Urinary bladder (tissue), 4 donors: Measurements from ENCODE around the gene CIDEC. TPM values are rescaled to one million over a fixed set of nuclear protein-coding genes. Genes with fewer than 3 reads are reported as not detected.
"Not testable (repeated sequence)": the region's sequence is repeated elsewhere in the genome, so short reads cannot be mapped to it uniquely, and the experiment has no call there.

Source experiments
- DNase-seq: peaks from one replicate; pipeline ENCODE4 v3.0.0-alpha.2; 2015; ENCODE audit errors: extremely low spot score
- H3K27ac ChIP-seq: one replicate; pipeline ENCODE4 v1.5.1; 2013; ENCODE audit warnings: low read depth, mild to moderate bottlenecking, moderate library complexity
- H3K36me3 ChIP-seq: one replicate; pipeline ENCODE4 v1.6.1; 2013; ENCODE audit warnings: mild to moderate bottlenecking, moderate library complexity; ENCODE audit not compliant: insufficient read depth
- H3K4me1 ChIP-seq: one replicate; pipeline ENCODE4 v1.6.1; 2013; ENCODE audit warnings: mild to moderate bottlenecking, moderate library complexity; ENCODE audit not compliant: insufficient read depth
- H3K4me3 ChIP-seq: one replicate; pipeline ENCODE4 v1.5.1; 2013; ENCODE audit warnings: low read depth, low read length
- WGBS: extraction: QIAGEN DNeasy Blood & Tissue Kit; methylation state at CpG from one replicate; pipeline ENCODE4 v1.1.7; 2013; 5-methylcytosine and 5-hydroxymethylcytosine counted together
- polyA plus RNA-seq: library from polyadenylated mRNA; stranded (reverse); fragments of 200-250 nt; gene quantifications from one replicate; pipeline ENCODE4 v1.2.3, GENCODE V29; 2013
- total RNA-seq: library from RNA; depleted of rRNA; stranded (reverse); fragments of >200 nt; gene quantifications from one replicate; pipeline ENCODE4 v1.2.3, GENCODE V29; 2014
- donor health status: healthy with polysubstance abuse.
- donor health status: healthy.

Gene CIDEC
- total and polyA plus RNA-seq, 2 donors, result 49.2 TPM; not detected in 1

DNA sequence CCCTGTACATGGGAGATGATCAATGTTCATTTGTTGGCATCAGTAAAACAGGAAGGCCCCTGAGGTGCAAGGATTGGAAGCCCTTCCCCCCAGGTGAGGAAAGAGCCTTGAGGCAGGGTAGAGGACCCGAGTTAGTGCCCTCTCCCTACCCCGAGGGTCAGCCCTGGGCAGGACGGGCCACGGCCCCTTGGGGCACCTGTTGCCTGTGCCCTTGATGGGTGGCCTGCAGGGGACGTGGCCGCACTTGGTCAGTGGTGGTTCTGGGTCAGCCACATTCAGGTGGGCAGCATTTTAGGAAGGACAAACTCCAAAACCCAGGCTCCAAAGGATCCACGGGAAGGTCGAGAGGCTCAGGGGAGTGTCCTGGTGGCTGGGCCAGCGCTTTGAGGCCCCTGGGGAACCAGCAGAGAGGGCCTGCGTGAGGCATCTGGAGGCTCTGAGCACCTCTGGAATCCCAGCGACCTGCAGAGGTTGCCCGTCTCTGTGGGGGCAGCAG lies 20.5 kb downstream of the CIDEC start:
- DNase-seq, result no peak
- WGBS, result 88% methylated on average over 12 of the region's 12 CpGs
- no peak overlapping the region for H3K27ac ChIP-seq
- no peaks in the 10 kb centered on the region for H3K4me1 ChIP-seq
- no peak overlapping the region for H3K4me3 ChIP-seq
- H3K36me3 ChIP-seq, result no peaks in the 10 kb centered on the region

DNA sequence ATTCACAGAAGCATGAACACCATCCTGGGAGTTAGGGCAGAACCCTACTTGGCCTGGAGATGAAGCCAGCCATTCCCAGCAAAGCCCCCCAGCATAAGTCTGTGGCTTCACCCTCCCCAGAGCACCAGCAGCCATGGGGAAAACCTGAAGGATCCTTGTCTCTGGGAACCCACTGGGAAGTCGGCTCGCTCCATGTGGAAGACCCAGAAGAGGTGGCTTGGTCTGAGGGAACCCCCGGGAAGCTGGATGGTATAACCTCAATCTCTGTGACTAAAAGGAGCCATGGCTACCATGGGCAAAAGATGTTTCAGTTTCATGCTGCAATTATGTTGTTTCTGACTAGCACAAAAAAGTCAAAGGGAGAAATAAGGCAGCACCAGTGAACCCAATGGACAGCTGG lies 24.5 kb downstream of the CIDEC start:
- WGBS, result 98% methylated on average over 3 of the region's 3 CpGs
- no peak overlapping the region for H3K4me3 ChIP-seq
- H3K4me1 ChIP-seq, result no peaks in the 10 kb centered on the region
- H3K27ac ChIP-seq, result no peak overlapping the region
- no peak for DNase-seq
- H3K36me3 ChIP-seq, result no peaks in the 10 kb centered on the region

DNA sequence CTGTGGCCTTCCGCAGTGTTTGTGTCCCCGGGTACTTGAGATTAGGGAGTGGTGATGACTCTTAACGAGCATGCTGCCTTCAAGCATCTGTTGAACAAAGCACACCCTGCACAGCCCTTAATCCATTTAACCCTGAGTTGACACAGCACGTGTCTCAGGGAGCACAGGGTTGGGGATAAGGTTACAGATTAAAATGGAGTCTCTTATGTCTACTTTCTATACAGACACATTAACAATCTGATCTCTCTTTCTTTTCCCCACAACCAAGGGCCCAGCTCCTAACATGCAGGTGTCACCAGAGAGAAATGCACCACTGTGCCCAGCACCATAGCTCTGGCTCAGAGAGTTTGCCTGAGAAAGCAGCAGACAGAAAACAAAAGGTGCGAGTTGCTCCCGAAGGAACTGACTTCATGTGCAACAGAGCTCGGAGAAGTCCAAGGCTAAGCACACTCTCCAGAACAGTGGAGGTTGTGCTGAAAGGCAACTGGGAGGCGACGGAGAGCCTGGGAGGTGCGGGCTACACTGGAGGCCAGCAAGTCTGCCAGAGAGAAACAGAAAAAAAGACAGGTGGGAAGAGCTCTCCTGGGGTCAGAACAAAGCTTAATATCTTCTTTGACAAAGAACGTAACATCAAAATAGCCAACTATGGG lies 25.6 kb downstream of the CIDEC start:
- not testable (repeated sequence) for H3K4me1 ChIP-seq, H3K4me3 ChIP-seq, H3K27ac ChIP-seq, DNase-seq, H3K36me3 ChIP-seq
- 69% methylated on average over 11 of the region's 11 CpGs for WGBS

DNA sequence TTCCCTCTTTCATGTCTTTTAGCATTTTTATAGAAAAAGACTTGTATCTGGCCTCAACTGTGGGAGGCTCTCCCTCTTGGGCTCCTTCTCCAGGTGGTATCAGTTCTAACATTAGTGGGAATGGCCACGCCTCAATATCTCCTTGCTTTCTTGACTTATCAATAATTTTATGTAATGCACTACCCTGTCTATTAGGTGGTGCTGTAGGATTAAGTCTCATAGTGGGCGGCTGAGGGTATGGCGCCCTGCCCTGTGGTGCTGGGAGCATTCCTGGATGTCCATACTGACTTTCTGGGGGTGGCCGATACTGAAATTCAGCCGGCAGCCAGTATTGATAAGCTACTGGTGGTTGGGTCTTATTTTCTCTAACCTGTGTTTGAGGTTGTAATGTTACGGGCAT lies 27.5 kb downstream of the CIDEC start:
- 92% methylated on average over 6 of the region's 6 CpGs for WGBS
- DNase-seq, result no peak
- no peak overlapping the region for H3K27ac ChIP-seq

DNA sequence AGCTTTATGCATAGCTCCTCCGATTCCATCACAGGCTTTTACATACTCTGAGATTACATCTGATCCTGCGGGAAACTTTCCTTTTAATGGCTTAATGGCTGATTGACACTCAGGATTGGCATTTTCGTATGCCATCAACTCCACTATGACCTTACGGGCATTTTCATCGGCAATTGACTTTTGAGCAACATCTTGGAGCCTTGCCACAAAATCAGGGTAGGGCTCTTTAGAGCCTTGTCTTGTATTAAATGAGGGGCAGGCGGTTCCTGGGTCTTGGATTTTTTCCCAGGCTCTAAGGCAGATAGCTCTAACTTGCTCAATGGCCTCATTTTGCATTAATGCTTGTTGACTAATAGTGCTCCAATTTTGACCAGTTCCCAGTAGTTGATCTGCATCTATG lies 28.1 kb downstream of the CIDEC start:
- H3K4me3 ChIP-seq, DNase-seq, H3K27ac ChIP-seq, H3K4me1 ChIP-seq, H3K36me3 ChIP-seq: not testable (repeated sequence)
- 64% methylated on average over 6 of the region's 6 CpGs for WGBS

More for the DNA sequence above, 27.5 kb downstream of the CIDEC start:
- Histone ChIP-seq H3K4me1 (no peaks in the 10 kb centered on the region), H3K4me3 (no peak overlapping the region), H3K36me3 (no peaks in the 10 kb centered on the region)

DNA sequence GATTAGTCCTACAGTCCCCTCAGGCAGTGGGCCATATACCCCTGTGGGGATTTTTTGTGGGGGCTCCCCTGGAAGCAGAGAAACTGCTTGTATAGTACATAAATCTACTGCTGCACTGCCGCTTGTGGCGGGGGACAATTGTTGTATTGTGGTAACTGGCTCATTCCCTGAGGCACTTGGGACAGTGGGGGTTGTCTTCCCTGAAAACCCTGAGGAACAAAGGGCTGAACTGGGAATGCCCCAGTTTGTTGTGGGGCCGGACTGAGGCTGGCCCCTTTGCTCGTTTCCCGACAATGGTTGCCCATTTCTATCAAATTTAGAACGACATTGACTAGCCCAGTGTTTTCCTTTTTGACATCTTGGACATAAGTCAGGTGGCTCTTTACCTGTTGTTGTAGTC lies 28.7 kb downstream of the CIDEC start:
- H3K4me1 ChIP-seq, H3K27ac ChIP-seq, H3K36me3 ChIP-seq, DNase-seq, H3K4me3 ChIP-seq: not testable (repeated sequence)
- WGBS, result 78% methylated on average over 6 of the region's 6 CpGs

DNA sequence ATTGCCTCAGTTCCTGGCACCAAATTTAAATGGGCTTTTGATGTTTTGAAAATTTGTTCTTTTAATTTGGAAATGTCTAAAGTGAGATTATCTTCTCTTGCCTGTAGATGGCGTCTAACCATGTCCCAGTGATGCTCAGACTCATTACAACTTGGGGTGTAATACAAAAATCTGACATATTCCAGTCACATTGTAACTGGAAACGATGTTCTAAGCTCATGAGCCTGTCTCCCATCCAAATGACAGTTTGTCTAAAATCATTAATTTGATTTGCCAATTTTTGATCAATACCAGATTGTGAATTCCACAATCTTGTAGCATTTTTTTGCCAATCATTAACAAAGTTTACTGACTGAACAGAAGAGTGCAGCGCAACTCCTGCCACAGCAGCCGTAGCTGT lies 31.2 kb downstream of the CIDEC start:
- not testable (repeated sequence) for H3K27ac ChIP-seq, H3K4me3 ChIP-seq, H3K4me1 ChIP-seq, H3K36me3 ChIP-seq, DNase-seq
- WGBS, result 41% methylated on average over 4 of the region's 4 CpGs

DNA sequence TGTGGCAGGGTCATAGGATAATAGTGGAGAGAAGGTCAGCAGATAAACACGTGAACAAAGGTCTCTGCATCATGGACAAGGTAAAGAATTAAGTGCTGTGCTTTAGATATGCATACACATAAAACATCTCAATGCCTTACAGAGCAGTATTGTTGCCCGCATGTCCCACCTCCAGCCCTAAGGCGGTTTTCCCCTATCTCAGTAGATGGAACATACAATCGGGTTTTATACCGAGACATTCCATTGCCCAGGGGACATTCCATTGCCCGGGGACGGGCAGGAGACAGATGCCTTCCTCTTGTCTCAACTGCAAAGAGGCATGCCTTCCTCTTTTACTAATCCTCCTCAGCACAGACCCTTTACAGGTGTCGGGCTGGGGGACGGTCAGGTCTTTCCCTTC lies 32.2 kb downstream of the CIDEC start:
- H3K36me3 ChIP-seq, H3K4me3 ChIP-seq, H3K27ac ChIP-seq, DNase-seq, H3K4me1 ChIP-seq: not testable (repeated sequence)
- WGBS, result 57% methylated on average over 9 of the region's 9 CpGs

DNA sequence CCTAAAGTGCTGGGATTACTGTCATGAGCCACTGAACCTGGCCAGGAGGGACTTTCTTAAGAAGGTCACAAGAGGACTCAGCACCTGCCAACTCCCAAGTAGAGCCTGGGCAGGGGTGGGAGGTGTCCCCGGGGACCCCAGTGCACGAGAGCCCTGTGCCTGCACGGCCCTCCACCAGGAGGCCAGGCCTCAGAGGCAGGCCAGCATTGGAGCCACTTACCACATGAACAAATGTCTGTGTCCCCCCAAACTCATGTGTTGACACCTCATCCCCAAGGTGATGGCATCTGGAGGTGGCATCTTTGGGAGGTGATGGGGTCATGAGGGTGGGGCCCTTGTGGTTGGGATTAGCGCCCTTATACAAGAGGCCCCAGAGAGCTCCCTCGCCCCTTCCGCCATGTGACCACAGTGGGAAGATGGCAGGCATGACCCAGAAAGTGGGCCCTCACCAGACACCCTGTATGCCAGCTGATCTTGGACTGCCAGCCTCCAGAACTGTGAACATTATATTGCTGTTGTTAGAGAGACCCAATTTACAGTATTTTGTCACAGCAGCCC lies 33.0 kb downstream of the CIDEC start:
- no peaks in the 10 kb centered on the region for H3K4me1 ChIP-seq
- no peak overlapping the region for H3K4me3 ChIP-seq
- WGBS, result 93% methylated on average over 6 of the region's 6 CpGs
- H3K27ac ChIP-seq, result no peak overlapping the region
- no peaks in the 10 kb centered on the region for H3K36me3 ChIP-seq
- DNase-seq, result no peak

DNA sequence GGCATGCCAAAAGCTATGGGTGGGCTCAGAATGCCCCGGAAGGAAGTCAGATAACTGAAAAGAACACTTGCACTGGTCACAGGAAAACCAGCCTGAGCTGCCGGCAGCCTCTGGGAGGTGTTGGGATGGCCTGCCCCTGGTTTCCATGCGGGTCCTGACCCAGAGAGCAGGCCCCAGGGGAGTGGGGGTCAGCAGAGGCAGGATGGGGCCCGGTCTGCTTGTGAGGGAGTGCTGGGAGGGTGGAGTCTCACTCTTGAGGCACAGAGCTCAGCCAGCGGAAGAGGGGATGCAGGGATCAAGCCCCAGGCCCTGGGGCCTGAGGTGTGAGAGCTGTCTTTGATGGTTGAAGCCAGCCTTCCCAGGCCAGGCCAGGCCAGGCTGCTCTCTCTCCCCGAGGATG lies 33.8 kb downstream of the CIDEC start:
- DNase-seq, result no peak
- H3K36me3 ChIP-seq, result no peaks in the 10 kb centered on the region
- no peak overlapping the region for H3K4me3 ChIP-seq
- H3K27ac ChIP-seq, result no peak overlapping the region
- no peaks in the 10 kb centered on the region for H3K4me1 ChIP-seq
- 70% methylated on average over 6 of the region's 6 CpGs for WGBS

DNA sequence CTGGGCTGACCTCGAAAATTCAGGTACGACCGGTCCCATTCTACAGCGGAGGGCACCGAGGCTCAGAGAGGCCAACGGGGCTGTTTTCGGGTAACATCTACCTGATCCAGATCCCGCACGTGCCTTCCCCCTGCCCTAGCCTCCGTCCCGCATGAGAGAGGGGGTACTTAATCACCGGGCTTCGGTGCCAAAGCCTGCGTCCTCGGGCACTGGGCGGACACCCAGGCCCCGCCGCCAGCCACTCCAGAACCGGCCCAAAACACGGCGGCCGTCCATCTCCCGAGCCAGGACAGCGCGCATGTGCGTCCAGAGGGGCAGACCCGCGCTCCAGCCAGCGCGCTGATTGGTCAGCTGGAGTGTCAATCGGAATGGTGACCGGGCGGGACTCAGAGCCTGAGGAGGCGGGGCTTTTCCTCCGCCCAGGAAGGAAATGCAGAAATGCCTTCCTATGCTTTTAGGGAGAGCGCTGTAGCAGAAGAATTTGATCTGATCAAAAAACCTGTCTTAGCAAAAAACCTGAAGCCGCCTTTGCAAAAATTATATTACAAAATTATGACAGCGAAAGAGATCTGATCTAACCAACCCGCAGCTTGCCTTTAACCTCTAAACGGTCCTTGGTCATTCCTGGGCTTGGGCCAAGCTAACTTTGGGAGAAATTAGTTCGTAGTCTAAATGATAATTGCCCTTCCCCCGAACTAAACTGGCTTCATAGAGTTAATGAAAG lies 36.2 kb downstream of the CIDEC start, which contains the start of gene RPUSD3:
RPUSD3 (minus strand) TSS at position 294 of the 724 bp plus-strand sequence; CDS start at position 276, 18 bp downstream.
- H3K36me3 ChIP-seq, result peaks cover 2% of the 10 kb centered on the region
- peak within 1 kb of the TSS; percentile 55 for H3K27ac ChIP-seq
- WGBS, result under 1% methylated on average over 42 of the region's 42 CpGs
- peak within 1 kb of the TSS; percentile 69 for H3K4me3 ChIP-seq
- no peaks in the 10 kb centered on the region for H3K4me1 ChIP-seq
- DNase-seq, result peak; percentile 91

DNA sequence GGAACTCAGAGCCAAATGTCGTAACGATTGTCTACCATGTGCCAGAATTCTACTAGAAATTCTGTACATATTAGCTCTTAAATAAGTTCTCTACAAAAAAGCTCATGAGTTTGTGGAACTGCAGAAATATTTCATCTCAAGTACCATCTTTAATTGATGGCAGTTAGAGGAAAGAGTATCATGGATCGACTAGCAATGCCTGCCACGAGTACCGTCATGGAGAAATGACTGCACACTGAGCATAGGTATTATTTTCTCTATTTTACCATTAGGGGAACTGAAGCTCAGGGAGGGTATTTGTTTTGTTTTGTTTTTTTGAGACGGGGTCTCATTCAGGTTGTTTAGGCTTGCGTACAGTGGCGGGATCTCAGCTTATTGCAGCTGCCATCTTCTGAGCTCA lies 39.0 kb downstream of the CIDEC start:
- H3K4me3 ChIP-seq, result no peak overlapping the region
- H3K36me3 ChIP-seq, result peaks cover 2% of the 10 kb centered on the region
- no peak for DNase-seq
- H3K27ac ChIP-seq, result no peak overlapping the region
- WGBS, result 82% methylated on average over 8 of the region's 8 CpGs
- no peaks in the 10 kb centered on the region for H3K4me1 ChIP-seq

DNA sequence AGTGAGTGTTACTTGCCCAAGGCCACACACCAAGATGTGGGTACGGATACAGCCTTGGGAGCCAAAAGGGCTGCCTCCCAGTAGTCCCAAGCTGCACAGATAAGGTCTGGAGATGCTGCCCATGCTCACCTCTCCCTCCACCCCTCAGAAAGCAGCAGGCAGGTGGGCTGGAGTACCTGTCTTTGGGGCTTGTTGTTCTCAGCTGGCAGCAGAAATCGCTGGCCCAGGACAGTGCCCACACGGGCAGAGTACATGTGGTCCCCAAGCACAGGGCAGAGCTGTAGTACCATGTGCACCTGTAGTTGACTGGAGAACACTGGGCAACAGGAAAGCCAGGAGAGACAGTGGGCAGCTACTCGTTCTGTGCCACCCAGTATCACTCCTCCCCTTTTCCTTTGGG lies 41.2 kb downstream of the CIDEC start:
- Histone ChIP-seq H3K27ac (no peak overlapping the region), H3K36me3 (peaks cover 2% of the 10 kb centered on the region), H3K4me3 (no peak overlapping the region), H3K4me1 (no peaks in the 10 kb centered on the region)
- WGBS, result 85% methylated on average over 4 of the region's 4 CpGs
- no peak for DNase-seq
